Measurements from ENCODE around the gene DDX42. TPM values are rescaled to one million over a fixed set of nuclear protein-coding genes. Genes with fewer than 3 reads are reported as not detected.

Gene DDX42
- total and polyA plus RNA-seq, 9 of the 15 experiments (the other 6 are each of a cell fraction or from before 2014, with no cell fraction given), result 16.5 to 149 (median 87.6) TPM

DNA sequence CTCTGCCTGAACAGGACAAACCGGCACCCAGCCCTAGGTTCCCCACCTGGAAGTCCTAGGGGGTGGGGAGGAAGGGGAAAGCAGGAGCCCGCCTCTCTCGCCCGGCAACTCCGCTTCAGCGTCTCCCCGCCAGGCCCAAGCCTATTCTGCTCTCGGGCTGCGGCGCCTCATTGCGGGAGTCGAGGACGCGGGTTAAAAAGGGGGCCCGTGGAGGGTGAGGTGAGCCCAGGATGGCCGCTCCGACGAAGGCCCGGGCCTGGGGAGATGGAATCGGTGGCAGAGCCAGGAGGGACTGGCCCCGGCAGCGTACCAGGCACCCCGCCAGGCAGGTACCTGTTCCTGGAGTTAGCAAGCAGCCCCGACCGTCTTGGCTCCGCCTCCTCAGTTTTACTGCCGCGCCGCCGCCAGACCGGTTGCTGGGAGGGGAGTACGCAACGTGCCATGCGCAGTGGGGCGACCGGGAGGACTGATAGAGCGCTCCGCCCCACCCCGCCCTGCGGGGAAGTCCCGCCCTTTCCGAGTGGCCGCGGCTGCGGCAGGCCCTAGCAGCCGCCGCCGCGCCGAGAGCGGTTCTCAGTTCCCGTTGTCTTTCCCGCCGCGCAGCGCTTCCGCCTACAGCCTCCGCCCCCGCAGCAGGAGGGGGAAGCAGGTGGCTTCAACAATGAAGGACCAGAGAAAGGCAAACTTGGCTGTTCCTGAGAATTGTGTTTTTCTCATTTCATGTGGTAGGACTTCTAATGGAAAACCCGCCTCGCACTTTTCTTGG, 32.4 kb upstream of the DDX42 start, which contains the start of gene STRADA (continued):
- TF ChIP-seq, protein P1, sequence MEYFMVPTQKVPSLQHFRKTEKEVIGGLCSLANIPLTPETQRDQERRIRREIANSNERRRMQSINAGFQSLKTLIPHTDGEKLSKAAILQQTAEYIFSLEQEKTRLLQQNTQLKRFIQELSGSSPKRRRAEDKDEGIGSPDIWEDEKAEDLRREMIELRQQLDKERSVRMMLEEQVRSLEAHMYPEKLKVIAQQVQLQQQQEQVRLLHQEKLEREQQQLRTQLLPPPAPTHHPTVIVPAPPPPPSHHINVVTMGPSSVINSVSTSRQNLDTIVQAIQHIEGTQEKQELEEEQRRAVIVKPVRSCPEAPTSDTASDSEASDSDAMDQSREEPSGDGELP (CRISPR knock-in tag; IDR thresholded peaks at IDR 0.05; ENCODE audit: borderline replicate concordance), result peak; percentile 69; the same call in 1 of the 2 replicates
- TF ChIP-seq ESRRA (IDR thresholded peaks at IDR 0.05; ENCODE audit: borderline replicate concordance, low read depth), result peak; percentile 36; the same call in 1 of the 2 replicates
- peak; percentile 37; the same call in 1 of the 2 replicates for TF ChIP-seq TAF7 (tag; IDR thresholded peaks at IDR 0.05)
- TF ChIP-seq NCOA2 (IDR thresholded peaks at IDR 0.05; ENCODE audit: partially characterized antibody in 2 of 2), result peak in 1 of 2 experiments; percentile 89
- peak; percentile 80; the same call in 1 of the 2 replicates for TF ChIP-seq ZNF263 (CRISPR knock-in tag; IDR thresholded peaks at IDR 0.05; ENCODE audit: borderline replicate concordance)
- peak; percentile 74; the same call in 1 of the 2 replicates for TF ChIP-seq ZBTB1 (CRISPR knock-in tag; IDR thresholded peaks at IDR 0.05; ENCODE audit: borderline replicate concordance, low read depth)
- TF ChIP-seq BRCA1 (IDR thresholded peaks at IDR 0.05), result no peak
- no peak for TF ChIP-seq BRCA1 (CRISPR knock-in tag; IDR thresholded peaks at IDR 0.05)
- TF ChIP-seq, protein P2, sequence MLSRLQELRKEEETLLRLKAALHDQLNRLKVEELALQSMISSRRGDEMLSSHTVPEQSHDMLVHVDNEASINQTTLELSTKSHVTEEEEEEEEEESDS (CRISPR knock-in tag; IDR thresholded peaks at IDR 0.05), result no peak
- TF ChIP-seq ZBTB17 (CRISPR knock-in tag; IDR thresholded peaks at IDR 0.05), result peak; percentile 64
- TF ChIP-seq CBX1 (IDR thresholded peaks at IDR 0.05; ENCODE audit: low read depth), result peak; percentile 72; the same call in 1 of the 2 replicates
- TF ChIP-seq KLF6 (CRISPR knock-in tag; IDR thresholded peaks at IDR 0.05; ENCODE audit: borderline replicate concordance), result no peak
- 0 out of 2 replicates have a peak, but pooled peaks have one; percentile 4 for TF ChIP-seq FOSL1 (tag; conservative IDR thresholded peaks at IDR 0.05)
- no peak for TF ChIP-seq STAT5B (CRISPR knock-in tag; IDR thresholded peaks at IDR 0.05)
- TF ChIP-seq, protein P3, sequence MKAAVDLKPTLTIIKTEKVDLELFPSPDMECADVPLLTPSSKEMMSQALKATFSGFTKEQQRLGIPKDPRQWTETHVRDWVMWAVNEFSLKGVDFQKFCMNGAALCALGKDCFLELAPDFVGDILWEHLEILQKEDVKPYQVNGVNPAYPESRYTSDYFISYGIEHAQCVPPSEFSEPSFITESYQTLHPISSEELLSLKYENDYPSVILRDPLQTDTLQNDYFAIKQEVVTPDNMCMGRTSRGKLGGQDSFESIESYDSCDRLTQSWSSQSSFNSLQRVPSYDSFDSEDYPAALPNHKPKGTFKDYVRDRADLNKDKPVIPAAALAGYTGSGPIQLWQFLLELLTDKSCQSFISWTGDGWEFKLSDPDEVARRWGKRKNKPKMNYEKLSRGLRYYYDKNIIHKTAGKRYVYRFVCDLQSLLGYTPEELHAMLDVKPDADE (conservative IDR thresholded peaks at IDR 0.05; ENCODE audit: control insufficient read depth, low read depth, low read length), result peak; percentile 56
- TF ChIP-seq SRF (CRISPR knock-in tag; IDR thresholded peaks at IDR 0.05), result peak in 1 of 2 experiments; percentile 72; a peak in 2 of 4 replicates
- TF ChIP-seq IRF2 (CRISPR knock-in tag; IDR thresholded peaks at IDR 0.05), result no peak
- peak; percentile 36 for TF ChIP-seq POLR2B (IDR thresholded peaks at IDR 0.05; ENCODE audit: low read depth, partially characterized antibody)
- TF ChIP-seq ZNF274 (IDR thresholded peaks at IDR 0.05; ENCODE audit: borderline replicate concordance, low read depth, low read length), result no peak
- peak; percentile 56; the same call in 1 of the 2 replicates for TF ChIP-seq NFIC (IDR thresholded peaks at IDR 0.05)
- TF ChIP-seq, protein P4, sequence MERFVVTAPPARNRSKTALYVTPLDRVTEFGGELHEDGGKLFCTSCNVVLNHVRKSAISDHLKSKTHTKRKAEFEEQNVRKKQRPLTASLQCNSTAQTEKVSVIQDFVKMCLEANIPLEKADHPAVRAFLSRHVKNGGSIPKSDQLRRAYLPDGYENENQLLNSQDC (CRISPR knock-in tag; IDR thresholded peaks at IDR 0.05), result peak; percentile 78; the same call in 1 of the 2 replicates
- TF ChIP-seq POLR2H (tag; IDR thresholded peaks at IDR 0.05; ENCODE audit: low read depth), result peak; percentile 70; the same call in 1 of the 2 replicates
- no peak for TF ChIP-seq ZNF23 (CRISPR knock-in tag; IDR thresholded peaks at IDR 0.05)
- TF ChIP-seq CHD2 (IDR thresholded peaks at IDR 0.05; ENCODE audit: low read depth, low read length), result peak; percentile 49; the same call in 1 of the 2 replicates
- TF ChIP-seq ZC3H11A (IDR thresholded peaks at IDR 0.05; ENCODE audit: low read depth, low read length), result peak; percentile 54; the same call in 1 of the 2 replicates
